ENCODE data around the gene RBFOX2. TPM values are rescaled to one million over a fixed set of nuclear protein-coding genes. Genes with fewer than 3 reads are reported as not detected.

Gene RBFOX2
- total and polyA plus RNA-seq, 2 experiments from 2014 or later, result 88.8 to 131 TPM

DNA sequence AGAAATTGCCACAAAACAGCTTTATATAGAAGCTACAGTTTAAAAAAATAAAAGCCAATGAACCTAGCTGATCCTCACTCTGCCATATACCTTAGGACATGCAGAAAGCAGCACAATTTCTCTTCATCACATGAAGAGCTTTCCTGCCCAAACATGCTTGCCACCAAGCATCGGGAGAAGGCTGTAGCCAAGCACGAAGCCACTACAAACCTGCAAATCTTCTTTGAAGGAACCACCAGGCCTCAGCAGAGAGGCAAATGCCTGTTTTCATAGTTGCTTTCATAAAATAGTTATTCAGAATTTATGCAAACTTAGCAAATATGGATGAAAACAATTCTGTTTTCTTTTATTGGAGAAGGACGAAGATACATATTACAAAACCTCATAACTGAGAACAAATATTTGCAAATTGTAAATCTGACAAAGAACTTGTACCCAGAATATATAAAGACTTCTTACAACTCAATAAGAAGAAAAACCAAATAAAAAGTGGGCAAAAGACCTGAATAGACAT, 100.3 kb downstream of the RBFOX2 start (continued):
- TF ChIP-seq, protein P1, sequence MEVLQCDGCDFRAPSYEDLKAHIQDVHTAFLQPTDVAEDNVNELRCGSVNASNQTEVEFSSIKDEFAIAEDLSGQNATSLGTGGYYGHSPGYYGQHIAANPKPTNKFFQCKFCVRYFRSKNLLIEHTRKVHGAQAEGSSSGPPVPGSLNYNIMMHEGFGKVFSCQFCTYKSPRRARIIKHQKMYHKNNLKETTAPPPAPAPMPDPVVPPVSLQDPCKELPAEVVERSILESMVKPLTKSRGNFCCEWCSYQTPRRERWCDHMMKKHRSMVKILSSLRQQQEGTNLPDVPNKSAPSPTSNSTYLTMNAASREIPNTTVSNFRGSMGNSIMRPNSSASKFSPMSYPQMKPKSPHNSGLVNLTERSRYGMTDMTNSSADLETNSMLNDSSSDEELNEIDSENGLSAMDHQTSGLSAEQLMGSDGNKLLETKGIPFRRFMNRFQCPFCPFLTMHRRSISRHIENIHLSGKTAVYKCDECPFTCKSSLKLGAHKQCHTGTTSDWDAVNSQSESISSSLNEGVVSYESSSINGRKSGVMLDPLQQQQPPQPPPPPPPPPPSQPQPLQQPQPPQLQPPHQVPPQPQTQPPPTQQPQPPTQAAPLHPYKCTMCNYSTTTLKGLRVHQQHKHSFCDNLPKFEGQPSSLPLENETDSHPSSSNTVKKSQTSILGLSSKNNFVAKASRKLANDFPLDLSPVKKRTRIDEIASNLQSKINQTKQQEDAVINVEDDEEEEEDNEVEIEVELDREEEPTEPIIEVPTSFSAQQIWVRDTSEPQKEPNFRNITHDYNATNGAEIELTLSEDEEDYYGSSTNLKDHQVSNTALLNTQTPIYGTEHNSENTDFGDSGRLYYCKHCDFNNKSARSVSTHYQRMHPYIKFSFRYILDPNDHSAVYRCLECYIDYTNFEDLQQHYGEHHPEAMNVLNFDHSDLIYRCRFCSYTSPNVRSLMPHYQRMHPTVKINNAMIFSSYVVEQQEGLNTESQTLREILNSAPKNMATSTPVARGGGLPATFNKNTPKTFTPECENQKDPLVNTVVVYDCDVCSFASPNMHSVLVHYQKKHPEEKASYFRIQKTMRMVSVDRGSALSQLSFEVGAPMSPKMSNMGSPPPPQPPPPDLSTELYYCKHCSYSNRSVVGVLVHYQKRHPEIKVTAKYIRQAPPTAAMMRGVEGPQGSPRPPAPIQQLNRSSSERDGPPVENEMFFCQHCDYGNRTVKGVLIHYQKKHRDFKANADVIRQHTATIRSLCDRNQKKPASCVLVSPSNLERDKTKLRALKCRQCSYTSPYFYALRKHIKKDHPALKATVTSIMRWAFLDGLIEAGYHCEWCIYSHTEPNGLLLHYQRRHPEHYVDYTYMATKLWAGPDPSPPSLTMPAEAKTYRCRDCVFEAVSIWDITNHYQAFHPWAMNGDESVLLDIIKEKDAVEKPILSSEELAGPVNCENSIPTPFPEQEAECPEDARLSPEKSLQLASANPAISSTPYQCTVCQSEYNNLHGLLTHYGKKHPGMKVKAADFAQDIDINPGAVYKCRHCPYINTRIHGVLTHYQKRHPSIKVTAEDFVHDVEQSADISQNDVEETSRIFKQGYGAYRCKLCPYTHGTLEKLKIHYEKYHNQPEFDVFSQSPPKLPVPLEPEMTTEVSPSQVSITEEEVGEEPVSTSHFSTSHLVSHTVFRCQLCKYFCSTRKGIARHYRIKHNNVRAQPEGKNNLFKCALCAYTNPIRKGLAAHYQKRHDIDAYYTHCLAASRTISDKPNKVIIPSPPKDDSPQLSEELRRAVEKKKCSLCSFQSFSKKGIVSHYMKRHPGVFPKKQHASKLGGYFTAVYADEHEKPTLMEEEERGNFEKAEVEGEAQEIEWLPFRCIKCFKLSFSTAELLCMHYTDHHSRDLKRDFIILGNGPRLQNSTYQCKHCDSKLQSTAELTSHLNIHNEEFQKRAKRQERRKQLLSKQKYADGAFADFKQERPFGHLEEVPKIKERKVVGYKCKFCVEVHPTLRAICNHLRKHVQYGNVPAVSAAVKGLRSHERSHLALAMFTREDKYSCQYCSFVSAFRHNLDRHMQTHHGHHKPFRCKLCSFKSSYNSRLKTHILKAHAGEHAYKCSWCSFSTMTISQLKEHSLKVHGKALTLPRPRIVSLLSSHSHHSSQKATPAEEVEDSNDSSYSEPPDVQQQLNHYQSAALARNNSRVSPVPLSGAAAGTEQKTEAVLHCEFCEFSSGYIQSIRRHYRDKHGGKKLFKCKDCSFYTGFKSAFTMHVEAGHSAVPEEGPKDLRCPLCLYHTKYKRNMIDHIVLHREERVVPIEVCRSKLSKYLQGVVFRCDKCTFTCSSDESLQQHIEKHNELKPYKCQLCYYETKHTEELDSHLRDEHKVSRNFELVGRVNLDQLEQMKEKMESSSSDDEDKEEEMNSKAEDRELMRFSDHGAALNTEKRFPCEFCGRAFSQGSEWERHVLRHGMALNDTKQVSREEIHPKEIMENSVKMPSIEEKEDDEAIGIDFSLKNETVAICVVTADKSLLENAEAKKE (CRISPR knock-in tag; IDR thresholded peaks at IDR 0.05), result no peak
- no peak for TF ChIP-seq JUNB (IDR thresholded peaks at IDR 0.05; ENCODE audit: unreplicated experiment)
- no peak for TF ChIP-seq EZH2phosphoT487 (IDR thresholded peaks at IDR 0.05; ENCODE audit: unreplicated experiment)

DNA sequence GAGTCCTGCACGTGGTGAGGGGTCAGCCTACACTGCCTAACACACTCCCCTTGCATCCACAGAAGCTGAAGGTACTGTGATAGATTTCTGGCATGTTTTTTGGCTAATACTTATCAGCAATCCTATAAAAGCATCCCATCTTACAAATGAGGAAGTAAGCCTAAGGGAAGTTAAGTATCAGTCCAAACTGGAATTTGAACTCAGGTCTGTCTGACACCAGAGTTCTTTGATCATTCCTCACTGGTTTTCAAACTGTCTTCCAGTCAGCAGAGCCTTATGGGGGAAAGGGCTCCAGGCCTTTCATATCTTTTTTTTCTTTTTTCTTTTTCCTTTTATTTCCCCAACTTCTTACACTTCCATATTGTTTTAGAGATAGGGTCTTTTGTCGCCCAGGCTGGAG, 105.6 kb downstream of the RBFOX2 start:
- Mint-ChIP-seq H3K27me3 (ENCODE audit: insufficient read depth, low read depth, poor library complexity) (no peaks in the 10 kb centered on the region), H3K4me3 (no peak overlapping the region), H3K36me3 (ENCODE audit: low read depth) (no peaks in the 10 kb centered on the region), H3K4me1 (peaks cover 10% of the 10 kb centered on the region; the same call in 2 of the 3 replicates), H3K9me3 (no peaks in the 10 kb centered on the region), H3K27ac (peak overlapping the region; percentile 76)
- no peak for DNase-seq (ENCODE audit: low spot score)
- Histone ChIP-seq H3K27me3 (ENCODE audit: insufficient read depth) (no peaks in the 10 kb centered on the region), H3K4me1 (ENCODE audit: insufficient read depth) (peaks cover 3% of the 10 kb centered on the region), H3K9me2 (ENCODE audit: insufficient read depth) (no peaks in the 10 kb centered on the region), H3K27ac (ENCODE audit: low read depth) (no peak overlapping the region), H3K79me2 (replicated peaks; ENCODE audit: insufficient read depth) (peaks cover 78% of the 10 kb centered on the region), H3F3A (replicated peaks; ENCODE audit: low read depth) (no peaks in the 10 kb centered on the region), H3K4me3 (no peak overlapping the region), H3K36me3 (ENCODE audit: insufficient read depth) (no peaks in the 10 kb centered on the region), H3K4me2 (no peak overlapping the region), H4K20me1 (replicated peaks; ENCODE audit: insufficient read depth) (peaks cover 4% of the 10 kb centered on the region; the same call in 1 of the 2 replicates), H2AFZ (no peak overlapping the region)
- TF ChIP-seq JUNB (IDR thresholded peaks at IDR 0.05; ENCODE audit: unreplicated experiment) (no peak), EZH2 (IDR thresholded peaks at IDR 0.05; ENCODE audit: low read depth, unreplicated experiment) (no peak), CREB1 (CRISPR knock-in tag; IDR thresholded peaks at IDR 0.05; ENCODE audit: low read depth) (no peak), NANOG (IDR thresholded peaks at IDR 0.05; ENCODE audit: borderline replicate concordance) (no peak), EZH2phosphoT487 (IDR thresholded peaks at IDR 0.05; ENCODE audit: unreplicated experiment) (no peak), ZNF331 (CRISPR knock-in tag; IDR thresholded peaks at IDR 0.05; ENCODE audit: low read depth) (no peak), POLR2AphosphoS5 (IDR thresholded peaks at IDR 0.05; ENCODE audit: low read depth) (no peak), STAT1 (IDR thresholded peaks at IDR 0.05; ENCODE audit: unreplicated experiment) (no peak)
- TF ChIP-seq, protein P2, sequence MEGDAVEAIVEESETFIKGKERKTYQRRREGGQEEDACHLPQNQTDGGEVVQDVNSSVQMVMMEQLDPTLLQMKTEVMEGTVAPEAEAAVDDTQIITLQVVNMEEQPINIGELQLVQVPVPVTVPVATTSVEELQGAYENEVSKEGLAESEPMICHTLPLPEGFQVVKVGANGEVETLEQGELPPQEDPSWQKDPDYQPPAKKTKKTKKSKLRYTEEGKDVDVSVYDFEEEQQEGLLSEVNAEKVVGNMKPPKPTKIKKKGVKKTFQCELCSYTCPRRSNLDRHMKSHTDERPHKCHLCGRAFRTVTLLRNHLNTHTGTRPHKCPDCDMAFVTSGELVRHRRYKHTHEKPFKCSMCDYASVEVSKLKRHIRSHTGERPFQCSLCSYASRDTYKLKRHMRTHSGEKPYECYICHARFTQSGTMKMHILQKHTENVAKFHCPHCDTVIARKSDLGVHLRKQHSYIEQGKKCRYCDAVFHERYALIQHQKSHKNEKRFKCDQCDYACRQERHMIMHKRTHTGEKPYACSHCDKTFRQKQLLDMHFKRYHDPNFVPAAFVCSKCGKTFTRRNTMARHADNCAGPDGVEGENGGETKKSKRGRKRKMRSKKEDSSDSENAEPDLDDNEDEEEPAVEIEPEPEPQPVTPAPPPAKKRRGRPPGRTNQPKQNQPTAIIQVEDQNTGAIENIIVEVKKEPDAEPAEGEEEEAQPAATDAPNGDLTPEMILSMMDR (conservative IDR thresholded peaks at IDR 0.05; ENCODE audit: low read depth in 2 of 2), result no peak
- TF ChIP-seq, protein P3, sequence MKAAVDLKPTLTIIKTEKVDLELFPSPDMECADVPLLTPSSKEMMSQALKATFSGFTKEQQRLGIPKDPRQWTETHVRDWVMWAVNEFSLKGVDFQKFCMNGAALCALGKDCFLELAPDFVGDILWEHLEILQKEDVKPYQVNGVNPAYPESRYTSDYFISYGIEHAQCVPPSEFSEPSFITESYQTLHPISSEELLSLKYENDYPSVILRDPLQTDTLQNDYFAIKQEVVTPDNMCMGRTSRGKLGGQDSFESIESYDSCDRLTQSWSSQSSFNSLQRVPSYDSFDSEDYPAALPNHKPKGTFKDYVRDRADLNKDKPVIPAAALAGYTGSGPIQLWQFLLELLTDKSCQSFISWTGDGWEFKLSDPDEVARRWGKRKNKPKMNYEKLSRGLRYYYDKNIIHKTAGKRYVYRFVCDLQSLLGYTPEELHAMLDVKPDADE (IDR thresholded peaks at IDR 0.05), result no peak
- ATAC-seq, result no peak

Measured in GM23338 (cell line).